Ishikawa (cell line): ENCODE measurements around the gene DMBX1.

Experiments
- CEBPB ChIP-seq: IDR thresholded peaks from 2 replicates; pipeline ENCODE4 v1.6.1; 2012
- CREB1 ChIP-seq: IDR thresholded peaks from 2 replicates; pipeline ENCODE4 v1.6.1; 2012; ENCODE audit warnings: low read depth
- EGR1 ChIP-seq: IDR thresholded peaks from 2 replicates; pipeline ENCODE4 v1.6.1; 2012
- EP300 ChIP-seq: IDR thresholded peaks from 2 replicates; pipeline ENCODE4 v1.6.1; 2012; ENCODE audit warnings: borderline replicate concordance
- FOXM1 ChIP-seq: IDR thresholded peaks from 2 replicates; pipeline ENCODE4 v1.6.1; 2012; ENCODE audit warnings: low read depth, borderline replicate concordance
- NFIC ChIP-seq: IDR thresholded peaks from 2 replicates; pipeline ENCODE4 v1.6.1; 2012
- RAD21 ChIP-seq: IDR thresholded peaks from 2 replicates; pipeline ENCODE4 v1.6.1; 2012; ENCODE audit warnings: low read depth
- TAF1 ChIP-seq: IDR thresholded peaks from 2 replicates; pipeline ENCODE4 v1.6.1; 2012; ENCODE audit warnings: low read depth, mild to moderate bottlenecking
- TCF12 ChIP-seq: IDR thresholded peaks from 2 replicates; pipeline ENCODE4 v1.6.1; 2012; ENCODE audit warnings: low read depth
- TEAD4 ChIP-seq: IDR thresholded peaks from 2 replicates; pipeline ENCODE4 v1.6.1; 2012
- YY1 ChIP-seq: IDR thresholded peaks from 2 replicates; pipeline ENCODE4 v1.6.1; 2012; ENCODE audit warnings: low read depth
- ZBTB7A ChIP-seq: IDR thresholded peaks from 2 replicates; pipeline ENCODE4 v1.6.1; 2012; ENCODE audit warnings: low read depth
- TF ChIP-seq, protein P1 (sequence below): IDR thresholded peaks from 2 replicates; pipeline ENCODE4 v1.6.1; 2012
- TF ChIP-seq, protein P2 (sequence below): IDR thresholded peaks from 2 replicates; pipeline ENCODE4 v1.6.1; 2012; ENCODE audit warnings: low read depth, mild to moderate bottlenecking
- TF ChIP-seq, protein P3 (sequence below): IDR thresholded peaks from 2 replicates; pipeline ENCODE4 v1.6.1; 2012

The DMBX1 gene

DNA sequence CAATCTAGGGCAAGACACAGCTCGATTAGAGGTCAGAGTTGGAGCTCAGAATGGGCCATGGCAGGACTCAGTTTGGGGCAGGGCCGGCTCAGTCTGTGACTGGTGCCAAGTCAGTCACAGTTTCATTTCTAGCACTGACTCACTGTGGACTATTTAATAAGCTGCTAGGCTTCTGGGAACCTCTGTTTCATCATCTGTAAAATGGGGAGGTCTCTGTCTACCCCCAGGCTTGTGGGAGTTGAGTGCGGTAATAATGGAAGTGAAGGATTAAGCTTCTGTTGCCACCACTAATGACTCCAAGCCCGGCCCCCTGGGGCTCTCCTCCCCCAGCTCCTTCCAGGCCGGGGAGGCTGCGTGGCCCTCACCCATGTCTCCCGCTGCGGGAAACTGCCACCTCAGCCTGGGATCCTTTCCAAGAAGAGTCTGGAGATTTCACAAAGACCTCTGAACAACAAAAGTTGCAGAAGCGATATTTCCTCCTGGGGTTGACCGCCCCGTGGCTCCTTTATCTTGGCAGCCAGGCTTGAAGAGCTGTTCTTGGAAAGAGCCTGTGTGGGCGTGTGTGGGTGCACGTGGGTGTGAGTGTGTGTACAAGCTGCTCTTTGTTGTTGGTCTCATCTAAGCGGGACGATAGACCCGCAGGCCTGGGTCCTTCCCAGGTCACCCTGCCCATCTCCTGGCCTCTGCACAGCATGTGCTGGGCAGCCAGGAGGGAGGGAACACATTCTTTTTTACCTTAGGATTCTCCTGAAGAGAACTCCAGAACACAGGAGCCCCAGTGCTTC lies 32.7 kb downstream of the DMBX1 start:
- TF ChIP-seq TEAD4 (peak; percentile 88), ZBTB7A (peak; percentile 57; the same call in 1 of the 2 replicates), EGR1 (peak; percentile 99), YY1 (peak; percentile 21; the same call in 1 of the 2 replicates), FOXM1 (peak; percentile 97), CREB1 (0 out of 2 replicates have a peak, but pooled peaks have one; percentile 31), TAF1 (peak; percentile 36; the same call in 1 of the 2 replicates), EP300 (peak; percentile 98), CEBPB (peak; percentile 77), TCF12 (peak; percentile 99), RAD21 (no peak), NFIC (peak; percentile 99)
- TF ChIP-seq, protein P1, sequence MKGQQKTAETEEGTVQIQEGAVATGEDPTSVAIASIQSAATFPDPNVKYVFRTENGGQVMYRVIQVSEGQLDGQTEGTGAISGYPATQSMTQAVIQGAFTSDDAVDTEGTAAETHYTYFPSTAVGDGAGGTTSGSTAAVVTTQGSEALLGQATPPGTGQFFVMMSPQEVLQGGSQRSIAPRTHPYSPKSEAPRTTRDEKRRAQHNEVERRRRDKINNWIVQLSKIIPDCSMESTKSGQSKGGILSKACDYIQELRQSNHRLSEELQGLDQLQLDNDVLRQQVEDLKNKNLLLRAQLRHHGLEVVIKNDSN, result peak; percentile 59
- TF ChIP-seq, protein P2, sequence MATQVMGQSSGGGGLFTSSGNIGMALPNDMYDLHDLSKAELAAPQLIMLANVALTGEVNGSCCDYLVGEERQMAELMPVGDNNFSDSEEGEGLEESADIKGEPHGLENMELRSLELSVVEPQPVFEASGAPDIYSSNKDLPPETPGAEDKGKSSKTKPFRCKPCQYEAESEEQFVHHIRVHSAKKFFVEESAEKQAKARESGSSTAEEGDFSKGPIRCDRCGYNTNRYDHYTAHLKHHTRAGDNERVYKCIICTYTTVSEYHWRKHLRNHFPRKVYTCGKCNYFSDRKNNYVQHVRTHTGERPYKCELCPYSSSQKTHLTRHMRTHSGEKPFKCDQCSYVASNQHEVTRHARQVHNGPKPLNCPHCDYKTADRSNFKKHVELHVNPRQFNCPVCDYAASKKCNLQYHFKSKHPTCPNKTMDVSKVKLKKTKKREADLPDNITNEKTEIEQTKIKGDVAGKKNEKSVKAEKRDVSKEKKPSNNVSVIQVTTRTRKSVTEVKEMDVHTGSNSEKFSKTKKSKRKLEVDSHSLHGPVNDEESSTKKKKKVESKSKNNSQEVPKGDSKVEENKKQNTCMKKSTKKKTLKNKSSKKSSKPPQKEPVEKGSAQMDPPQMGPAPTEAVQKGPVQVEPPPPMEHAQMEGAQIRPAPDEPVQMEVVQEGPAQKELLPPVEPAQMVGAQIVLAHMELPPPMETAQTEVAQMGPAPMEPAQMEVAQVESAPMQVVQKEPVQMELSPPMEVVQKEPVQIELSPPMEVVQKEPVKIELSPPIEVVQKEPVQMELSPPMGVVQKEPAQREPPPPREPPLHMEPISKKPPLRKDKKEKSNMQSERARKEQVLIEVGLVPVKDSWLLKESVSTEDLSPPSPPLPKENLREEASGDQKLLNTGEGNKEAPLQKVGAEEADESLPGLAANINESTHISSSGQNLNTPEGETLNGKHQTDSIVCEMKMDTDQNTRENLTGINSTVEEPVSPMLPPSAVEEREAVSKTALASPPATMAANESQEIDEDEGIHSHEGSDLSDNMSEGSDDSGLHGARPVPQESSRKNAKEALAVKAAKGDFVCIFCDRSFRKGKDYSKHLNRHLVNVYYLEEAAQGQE, result no peak
- TF ChIP-seq, protein P3, sequence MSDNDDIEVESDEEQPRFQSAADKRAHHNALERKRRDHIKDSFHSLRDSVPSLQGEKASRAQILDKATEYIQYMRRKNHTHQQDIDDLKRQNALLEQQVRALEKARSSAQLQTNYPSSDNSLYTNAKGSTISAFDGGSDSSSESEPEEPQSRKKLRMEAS, result peak; percentile 93

GRCh38 chr1:46522969-46523320 lies 33.3 kb downstream of the DMBX1 start:
- no peak for TF ChIP-seq TCF12
- TF ChIP-seq, protein P2, result no peak
- TF ChIP-seq TAF1, result no peak
- no peak for TF ChIP-seq RAD21
- no peak for TF ChIP-seq FOXM1

DNA sequence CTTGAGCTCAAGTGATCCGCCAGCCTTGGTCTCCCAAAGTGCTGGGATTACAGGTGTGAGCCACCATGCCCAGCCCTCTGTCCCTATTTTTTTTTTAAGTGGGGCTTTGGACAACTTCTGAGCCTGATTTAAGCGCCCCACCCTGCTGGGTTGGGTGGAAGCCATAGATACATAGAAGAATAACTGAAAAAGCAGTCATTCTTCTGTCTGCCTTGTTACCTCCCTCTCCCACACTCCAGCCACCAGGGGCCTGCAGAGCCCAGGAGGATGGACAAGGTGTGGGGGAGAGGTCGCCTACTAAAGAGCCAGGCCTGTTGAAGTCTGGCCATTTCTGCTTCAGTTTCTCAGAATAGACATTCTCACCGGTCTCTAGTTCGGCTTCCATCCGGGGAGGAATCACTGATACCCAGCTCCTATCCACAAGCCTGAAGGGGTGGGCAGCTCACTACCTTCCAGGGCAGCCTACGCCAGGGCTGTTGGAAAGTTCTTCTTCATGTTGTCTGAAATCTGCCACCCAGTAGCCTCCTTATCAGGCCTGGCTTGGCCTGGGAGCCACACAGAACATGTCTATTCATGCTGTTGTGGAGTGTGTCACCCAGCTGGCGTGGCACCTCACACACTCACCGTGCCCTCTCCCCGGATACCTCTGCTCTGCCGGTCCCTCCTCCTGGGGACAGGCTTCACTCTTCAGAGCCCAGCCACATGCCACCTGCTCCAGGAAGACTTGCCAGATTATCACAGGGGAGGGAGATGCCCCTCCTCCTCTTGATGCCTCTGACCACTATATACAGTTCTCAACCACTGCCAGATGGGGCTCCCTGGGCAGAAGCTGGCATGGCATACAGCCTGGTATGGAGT lies 34.1 kb downstream of the DMBX1 start:
- TF ChIP-seq, protein P1, result no peak
- TF ChIP-seq RAD21 (no peak), TCF12 (no peak), NFIC (no peak; the same call in 1 of the 2 replicates), YY1 (no peak), EGR1 (no peak)
- TF ChIP-seq, protein P3, result peak; percentile 42; the same call in 1 of the 2 replicates

- TF ChIP-seq CEBPB, result no peak
- TF ChIP-seq, protein P2, result no peak
These were observed 35.2 kb downstream of the DMBX1 start for GRCh38 chr1:46524843-46525242.
